Eye (tissue), 1 donor: ENCODE data around the gene PTPRN2.
"Not testable (repeated sequence)": the region's sequence is repeated elsewhere in the genome, so short reads cannot be mapped to it uniquely, and the experiment has no call there.

Experiments used
- DNase-seq: peaks from one replicate; pipeline ENCODE4 v3.0.0-alpha.2; 2015

Gene PTPRN2

GRCh38 chr7:158259671-158260418 is 327.8 kb downstream of the PTPRN2 start:
- no peak for DNase-seq

DNA sequence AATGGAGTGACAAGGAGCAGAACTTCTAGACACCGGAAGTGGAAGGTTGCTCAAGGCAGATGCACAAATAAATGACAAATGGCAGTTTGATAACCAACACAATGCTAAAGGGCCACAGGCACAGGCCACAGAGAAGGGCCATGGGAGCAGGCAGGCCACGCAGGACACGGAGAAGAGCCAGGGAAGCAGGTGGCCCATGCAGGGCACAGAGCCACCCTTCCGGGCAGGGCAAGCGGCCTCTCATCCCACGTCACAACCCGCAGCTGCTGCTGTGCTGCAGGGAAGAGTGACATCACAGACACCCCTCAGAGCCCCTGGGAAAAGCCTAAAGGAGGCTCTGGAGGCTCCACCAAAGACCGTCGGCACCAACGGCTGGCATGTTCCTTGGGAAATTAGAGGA is 328.5 kb downstream of the PTPRN2 start:
- no peak for DNase-seq

DNA sequence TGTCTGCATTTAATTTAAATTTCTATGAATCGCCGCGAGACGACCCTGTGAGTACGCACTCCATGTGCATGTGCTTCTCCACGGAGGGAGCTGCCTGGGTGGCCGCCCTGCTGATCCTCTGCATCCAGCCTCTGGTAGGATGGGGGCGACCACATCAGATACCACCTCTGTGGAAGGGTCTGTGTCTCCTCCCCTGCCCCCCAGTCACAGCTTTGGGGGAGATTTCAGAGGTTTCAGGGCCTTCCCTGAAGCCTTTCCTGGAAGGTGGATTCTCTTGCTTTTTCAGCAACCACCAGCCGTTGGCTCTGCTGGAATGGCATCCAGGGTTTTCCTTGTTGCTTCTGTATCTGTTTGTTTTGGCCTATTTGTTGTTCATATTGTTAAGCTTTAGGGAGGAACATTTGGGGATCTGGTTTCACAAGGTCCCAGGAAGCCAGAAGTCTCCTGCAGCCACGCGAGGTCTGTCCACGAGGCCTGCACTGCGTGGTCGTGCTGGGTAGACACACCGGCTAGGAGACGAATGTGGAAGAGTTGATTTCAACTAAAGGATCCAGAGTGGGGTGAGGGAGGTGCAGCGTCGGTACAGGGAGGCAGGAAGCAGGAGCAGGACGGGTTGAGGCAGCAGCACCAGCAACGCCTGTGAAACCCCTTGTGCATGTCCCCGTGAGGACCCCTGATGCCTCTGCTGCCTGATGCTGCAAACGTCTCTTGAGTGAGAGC is 329.1 kb downstream of the PTPRN2 start:
- no peak for DNase-seq

DNA sequence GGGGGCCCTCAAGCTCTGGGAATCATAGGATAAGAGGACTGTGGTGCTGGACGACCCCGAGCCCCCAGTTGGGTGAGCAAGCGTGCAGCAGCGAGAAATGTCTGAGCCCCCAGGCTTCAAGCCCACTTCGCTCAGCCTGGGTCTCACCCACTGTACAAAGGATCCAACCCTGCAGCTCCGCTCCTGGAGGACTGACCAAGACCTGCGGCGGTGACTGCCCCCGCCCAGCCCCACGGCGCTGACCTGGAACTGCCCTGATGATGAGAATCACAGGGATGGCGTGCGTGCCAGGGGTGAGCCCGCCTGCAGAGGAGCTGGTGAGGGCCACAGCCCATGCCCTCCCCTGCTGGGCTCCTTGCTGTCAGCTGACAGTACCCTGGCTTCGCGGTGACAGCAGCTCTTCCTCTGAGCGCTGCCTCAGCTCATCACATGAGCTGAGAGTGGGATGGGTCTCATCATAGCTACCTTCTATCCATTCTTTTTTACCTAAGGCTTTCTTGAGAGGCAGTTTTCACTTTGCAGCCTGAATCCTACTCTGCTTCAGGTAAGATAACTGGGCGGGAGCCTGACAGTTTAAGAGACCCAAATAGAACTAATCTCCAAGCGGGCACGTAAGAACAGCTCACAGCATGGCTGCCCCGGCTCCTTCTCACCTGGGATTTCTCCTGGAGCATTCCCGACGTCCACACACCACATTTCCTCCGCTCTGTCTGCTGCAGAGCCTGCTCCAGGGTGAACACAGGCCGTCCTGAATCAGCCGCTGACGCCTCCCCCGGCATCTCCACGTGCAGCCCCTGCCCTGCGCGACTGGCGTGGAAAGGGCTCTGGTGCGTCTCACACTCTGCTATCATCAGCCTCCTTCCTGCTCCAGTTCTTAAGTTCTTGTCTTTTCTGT is 329.9 kb downstream of the PTPRN2 start:
- DNase-seq: no peak

- no peak for DNase-seq
These were observed 330.6 kb downstream of the PTPRN2 start for GRCh38 chr7:158257001-158257400.

GRCh38 chr7:158256091-158256816 is 331.4 kb downstream of the PTPRN2 start:
- no peak for DNase-seq

DNA sequence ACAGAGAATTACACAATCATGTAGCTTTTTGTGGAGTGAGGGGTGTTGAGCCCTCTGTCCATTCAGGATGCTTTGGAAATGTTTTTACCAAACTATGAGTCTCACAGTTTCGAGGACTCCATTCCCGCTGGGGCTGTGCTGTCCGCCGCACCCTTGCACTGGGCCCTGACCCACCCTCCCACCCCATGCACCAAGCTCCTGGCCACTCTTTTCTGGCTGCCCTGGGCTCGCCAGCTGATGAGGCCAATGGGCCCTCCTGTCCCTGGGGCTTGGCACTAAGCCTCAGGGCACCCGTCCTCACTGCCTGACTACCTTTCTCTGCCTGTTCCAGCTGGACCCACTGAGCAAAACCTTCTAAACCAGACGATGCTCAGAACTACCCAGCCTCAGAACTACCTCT is 332.1 kb downstream of the PTPRN2 start:
- DNase-seq: no peak

GRCh38 chr7:158255156-158255555 is 332.5 kb downstream of the PTPRN2 start:
- DNase-seq: no peak

- DNase-seq: not testable (repeated sequence)
These were observed 334.0 kb downstream of the PTPRN2 start for GRCh38 chr7:158253670-158254045.

DNA sequence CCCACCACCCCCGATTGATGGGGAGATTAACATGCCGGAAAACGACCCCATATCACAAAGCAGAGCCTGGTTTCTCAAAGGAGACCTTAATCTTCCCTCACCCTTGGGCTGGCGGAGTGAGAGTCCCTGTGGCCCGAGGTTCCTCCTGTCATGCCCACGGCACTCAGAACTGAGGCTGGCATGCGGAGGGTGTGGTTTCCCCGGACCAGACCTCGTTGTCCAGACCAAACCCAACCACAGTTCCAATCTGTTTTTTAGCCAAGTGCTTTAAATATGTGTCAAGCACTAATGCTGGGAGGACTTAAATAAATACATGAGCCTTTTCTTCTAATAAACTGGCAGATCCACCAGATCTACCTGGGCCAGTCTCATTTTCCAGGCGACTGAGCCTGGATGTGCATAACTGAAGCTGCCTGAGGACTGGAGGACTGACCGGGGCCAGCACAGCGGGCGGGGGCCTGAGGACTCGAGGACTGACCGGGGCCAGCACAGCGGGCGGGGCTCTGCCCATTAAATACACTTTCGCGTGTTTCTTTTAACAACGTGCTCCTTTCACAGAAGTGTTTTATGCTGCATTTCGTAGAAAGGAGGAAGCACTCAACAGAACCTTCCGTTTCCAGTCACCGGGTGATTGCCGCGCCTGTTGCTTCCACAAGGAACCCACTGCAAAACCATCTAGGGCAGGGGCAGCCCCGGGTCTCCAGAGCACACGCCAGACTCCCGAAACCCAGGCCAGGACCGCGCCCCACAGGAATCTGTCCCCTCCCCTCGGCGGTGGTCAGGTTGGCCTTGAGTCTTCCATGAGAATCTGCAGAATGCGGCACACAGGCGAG is 334.6 kb downstream of the PTPRN2 start:
- DNase-seq: no peak

DNA sequence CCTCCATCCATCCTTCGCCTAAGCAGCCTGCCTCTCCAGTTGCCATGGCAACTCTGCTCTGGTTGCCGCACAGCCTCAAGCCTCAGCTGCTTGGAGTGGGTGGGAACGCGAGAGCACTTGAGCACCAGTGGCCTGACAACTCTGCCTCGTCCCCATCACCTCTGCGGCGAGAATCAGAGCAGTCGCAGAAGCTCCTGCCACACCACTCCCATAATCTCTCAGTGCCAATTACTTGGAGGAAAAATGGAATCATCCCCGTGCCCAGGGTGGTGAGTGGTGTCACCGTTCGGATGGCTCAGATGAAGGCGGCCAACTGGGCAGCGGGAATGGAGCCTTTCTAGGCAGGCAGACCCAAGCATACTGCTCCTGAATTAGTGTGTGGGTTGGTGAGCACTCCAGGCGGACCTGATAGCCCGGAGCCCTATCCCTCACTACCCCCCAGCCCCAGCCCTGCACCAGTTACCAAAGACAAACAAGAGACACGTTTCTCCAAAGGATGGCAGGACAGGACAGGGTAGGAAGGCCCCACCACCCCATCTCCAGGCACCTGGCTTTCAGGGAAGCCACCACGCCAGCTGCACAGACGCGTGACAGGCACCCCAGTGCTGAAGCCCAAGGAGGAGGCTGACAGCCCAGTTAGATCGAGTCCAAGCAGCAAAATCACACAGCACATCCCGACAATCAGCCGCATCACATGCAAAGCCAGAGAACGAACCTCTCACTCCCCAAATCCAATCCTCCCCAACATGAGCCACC is 335.4 kb downstream of the PTPRN2 start:
- peak; percentile 75 for DNase-seq

- no peak for DNase-seq
These were observed 336.3 kb downstream of the PTPRN2 start for GRCh38 chr7:158251061-158251965.

- DNase-seq: no peak
These were observed 337.9 kb downstream of the PTPRN2 start for GRCh38 chr7:158249692-158250091.

GRCh38 chr7:158248816-158249215 is 338.8 kb downstream of the PTPRN2 start:
- DNase-seq: no peak

DNA sequence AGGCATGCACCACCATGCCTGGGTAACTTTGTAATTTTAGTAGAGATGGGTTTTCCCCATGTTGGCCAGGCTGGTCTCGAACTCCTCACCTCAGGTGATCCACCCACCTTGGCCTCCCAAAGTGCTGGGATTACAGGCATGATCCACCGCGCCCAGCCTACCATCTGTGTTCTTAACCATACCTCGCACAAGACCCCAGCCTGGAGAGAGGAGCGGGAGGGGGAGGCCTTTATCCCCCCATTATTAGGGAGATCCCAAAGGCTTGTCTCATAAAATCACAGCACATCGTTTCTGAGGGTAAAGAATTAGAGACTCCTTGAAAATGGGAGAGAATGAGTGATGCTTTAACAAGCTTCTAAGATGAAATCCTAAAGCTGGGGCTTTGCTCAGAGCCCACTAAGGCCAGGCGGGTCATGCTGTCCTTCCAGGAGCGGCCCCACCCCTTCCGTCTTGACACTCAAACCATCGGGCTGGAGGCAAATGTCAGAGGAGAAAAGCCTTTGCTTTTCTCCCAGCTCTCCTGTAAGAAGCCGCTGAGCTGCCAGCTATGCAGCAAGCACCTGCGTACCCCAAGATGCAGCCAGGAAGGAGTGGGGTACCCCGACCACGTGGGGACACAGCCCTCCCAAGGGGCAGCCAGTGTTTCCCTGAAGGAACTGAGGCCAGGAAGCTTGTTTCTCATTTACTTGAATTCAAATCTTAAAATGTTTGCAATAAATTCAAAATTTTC is 339.7 kb downstream of the PTPRN2 start:
- no peak for DNase-seq

- DNase-seq: no peak
These were observed 340.5 kb downstream of the PTPRN2 start for GRCh38 chr7:158246960-158247673.

GRCh38 chr7:158246272-158246959 is 341.2 kb downstream of the PTPRN2 start:
- DNase-seq: no peak

DNA sequence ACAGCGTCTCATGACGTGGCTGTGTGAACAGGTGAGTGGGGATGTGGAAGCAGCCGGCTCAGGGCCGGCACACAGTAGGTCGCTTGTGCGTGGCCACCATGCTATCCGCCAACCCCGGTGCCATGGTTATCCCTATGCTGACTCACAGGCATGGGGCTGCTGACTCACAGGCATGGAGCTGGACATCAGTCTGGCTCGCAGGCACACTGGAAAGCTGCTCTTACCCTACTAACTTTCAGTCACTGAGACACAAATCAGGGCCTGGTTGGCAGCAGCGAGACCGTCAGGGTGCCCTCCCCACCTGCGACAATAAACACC is 341.9 kb downstream of the PTPRN2 start:
- DNase-seq: no peak
